ENCODE measurements around the gene SLC25A45. TPM values are rescaled to one million over a fixed set of nuclear protein-coding genes. Genes with fewer than 3 reads are reported as not detected.

SLC25A45 gene
- total RNA-seq, 1 experiment from 2014 or later, result 3.9 TPM

GRCh38 chr11:65363770-65364169, 18.7 kb downstream of the SLC25A45 start:
- no TSS peak for BruUV-seq (replicated peaks)
- Mint-ChIP-seq H3K9me3 (ENCODE audit: unreplicated experiment) (no peaks in the 10 kb centered on the region), H3K4me3 (ENCODE audit: unreplicated experiment) (no peak overlapping the region), H3K36me3 (ENCODE audit: insufficient read depth, unreplicated experiment) (no peaks in the 10 kb centered on the region), H3K4me1 (ENCODE audit: insufficient read depth, unreplicated experiment) (no peaks in the 10 kb centered on the region), H3K27ac (ENCODE audit: low read depth, unreplicated experiment) (no peak overlapping the region), H3K27me3 (ENCODE audit: insufficient read depth, unreplicated experiment) (no peaks in the 10 kb centered on the region)
- DNase-seq (ENCODE audit: unreplicated experiment), result no peak
- CTCF ChIA-PET, result interaction anchor here (1.6 kb wide), 1 partner anchor 147 kb away, joined by 5 read pairs; no protein-coding TSS in a partner anchor
- intact Hi-C loops (cut with micrococcal nuclease), result no loop called here
- no peak for TF ChIP-seq CTCF (IDR thresholded peaks at IDR 0.05; ENCODE audit: unreplicated experiment)
- POLR2A ChIA-PET, result no interaction called here

DNA sequence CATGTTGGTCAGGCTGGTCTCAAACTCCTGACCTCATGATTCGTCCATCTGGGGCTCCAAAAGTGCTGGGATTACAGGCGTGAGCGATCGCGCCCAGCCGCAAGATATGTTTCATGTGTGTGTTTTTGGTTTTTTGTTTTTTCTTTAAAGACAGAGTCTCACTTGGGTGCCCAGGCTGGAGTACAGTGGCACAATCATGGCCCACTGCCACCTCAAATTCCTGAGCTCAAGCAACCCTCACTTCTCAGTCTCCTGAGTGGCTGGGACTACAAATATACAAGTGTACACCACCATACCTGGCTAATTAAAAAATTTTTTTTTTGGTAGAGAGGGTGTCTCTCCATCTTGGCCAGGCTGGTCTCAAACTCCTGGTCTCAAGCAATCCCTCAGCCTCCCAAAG, 19.5 kb downstream of the SLC25A45 start:
- ChIA-PET POLR2A (no interaction called here), CTCF (interaction anchor here (0.6 to 2.3 kb wide), 3 partner anchors 11 to 506 kb away, joined by 3 to 8 read pairs (median 5); no protein-coding TSS in a partner anchor)
- Mint-ChIP-seq H3K27ac (ENCODE audit: low read depth, unreplicated experiment) (no peak overlapping the region), H3K9me3 (ENCODE audit: unreplicated experiment) (no peaks in the 10 kb centered on the region), H3K4me1 (ENCODE audit: insufficient read depth, unreplicated experiment) (peaks cover 4% of the 10 kb centered on the region), H3K36me3 (ENCODE audit: insufficient read depth, unreplicated experiment) (no peaks in the 10 kb centered on the region), H3K4me3 (ENCODE audit: unreplicated experiment) (no peak overlapping the region), H3K27me3 (ENCODE audit: insufficient read depth, unreplicated experiment) (no peaks in the 10 kb centered on the region)
- no peak for TF ChIP-seq CTCF (IDR thresholded peaks at IDR 0.05; ENCODE audit: unreplicated experiment)
- no peak for DNase-seq (ENCODE audit: unreplicated experiment)
- no TSS peak for BruUV-seq (replicated peaks)
- intact Hi-C loops (cut with micrococcal nuclease), result no loop called here

- intact Hi-C loops (cut with micrococcal nuclease), result no loop called here
- Mint-ChIP-seq H3K4me3 (ENCODE audit: unreplicated experiment) (no peak overlapping the region), H3K36me3 (ENCODE audit: insufficient read depth, unreplicated experiment) (no peaks in the 10 kb centered on the region), H3K27me3 (ENCODE audit: insufficient read depth, unreplicated experiment) (no peaks in the 10 kb centered on the region), H3K4me1 (ENCODE audit: insufficient read depth, unreplicated experiment) (peaks cover 5% of the 10 kb centered on the region), H3K27ac (ENCODE audit: low read depth, unreplicated experiment) (no peak overlapping the region), H3K9me3 (ENCODE audit: unreplicated experiment) (no peaks in the 10 kb centered on the region)
- no peak for TF ChIP-seq CTCF (IDR thresholded peaks at IDR 0.05; ENCODE audit: unreplicated experiment)
- BruUV-seq (replicated peaks), result no TSS peak
- no peak for DNase-seq (ENCODE audit: unreplicated experiment)
- ChIA-PET POLR2A (interaction anchor here (1.8 kb wide), 1 partner anchor 145 kb away, joined by 3 read pairs; no protein-coding TSS in a partner anchor), CTCF (interaction anchor here (0.6 to 2.3 kb wide), 3 partner anchors 10 to 507 kb away, joined by 3 to 8 read pairs (median 5); no protein-coding TSS in a partner anchor)
Observed at GRCh38 chr11:65362320-65362931, 20.0 kb downstream of the SLC25A45 start.

DNA sequence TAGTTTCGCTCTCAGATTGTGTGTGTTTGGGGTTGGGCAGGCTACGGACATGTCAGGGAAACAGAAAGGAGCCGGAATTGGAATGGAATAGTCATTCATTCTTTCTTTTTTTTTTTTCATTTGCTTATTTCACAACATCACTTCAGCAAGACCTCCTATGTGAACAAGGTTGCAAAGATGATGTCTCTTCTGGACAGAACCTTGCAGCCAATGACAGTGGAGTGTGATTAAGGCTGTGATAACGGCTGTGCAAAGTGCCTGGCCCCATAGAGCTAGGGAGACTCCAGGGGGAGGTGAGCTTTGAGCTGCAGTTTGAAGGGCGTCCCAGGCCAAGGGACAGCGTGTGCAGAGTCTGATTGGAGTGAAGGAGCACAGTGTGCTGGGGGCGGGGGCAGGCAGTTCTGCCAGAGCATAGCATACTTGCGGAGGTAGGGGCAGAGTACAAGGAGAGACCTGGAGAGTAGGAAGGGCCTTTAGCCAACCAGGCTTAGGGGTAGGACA, 24.5 kb downstream of the SLC25A45 start:
- Mint-ChIP-seq H3K36me3 (ENCODE audit: insufficient read depth, unreplicated experiment) (peaks cover 6% of the 10 kb centered on the region), H3K27me3 (ENCODE audit: insufficient read depth, unreplicated experiment) (no peaks in the 10 kb centered on the region), H3K9me3 (ENCODE audit: unreplicated experiment) (no peaks in the 10 kb centered on the region), H3K4me1 (ENCODE audit: insufficient read depth, unreplicated experiment) (peaks cover 18% of the 10 kb centered on the region), H3K27ac (ENCODE audit: low read depth, unreplicated experiment) (no peak overlapping the region), H3K4me3 (ENCODE audit: unreplicated experiment) (no peak overlapping the region)
- CTCF ChIA-PET, result interaction anchor here (0.6 to 1.2 kb wide), 5 partner anchors 9 to 788 kb away, joined by 3 read pairs; partner anchors contain the start of gene DPF2
- TF ChIP-seq CTCF (IDR thresholded peaks at IDR 0.05; ENCODE audit: unreplicated experiment), result no peak
- POLR2A ChIA-PET, result interaction anchor here (1.1 to 1.5 kb wide), 2 partner anchors 9 to 15 kb away, joined by 4 read pairs; no protein-coding TSS in a partner anchor
- DNase-seq (ENCODE audit: unreplicated experiment), result no peak
- BruUV-seq (replicated peaks), result no TSS peak
- intact Hi-C loops (cut with micrococcal nuclease), result no loop called here
